ENCODE measurements around the gene DOCK10. TPM values are rescaled to one million over a fixed set of nuclear protein-coding genes. Genes with fewer than 3 reads are reported as not detected.

The DOCK10 gene
- total and polyA plus RNA-seq, 5 donors from 2014 or later, result 28.3 to 222 (median 35.1) TPM

GRCh38 chr2:224780823-224781222 is 261.4 kb downstream of the DOCK10 start:
- H3K36me3 Mint-ChIP-seq, result peaks cover 40% of the 10 kb centered on the region
- H3K27ac Mint-ChIP-seq, result peak overlapping the region in 2 of 3 donors; percentile 33 to 59
- no peaks in the 10 kb centered on the region for H3K9me3 ChIP-seq (ENCODE audit: control insufficient read depth in 2 of 2, low read length in 2 of 2)
- no peaks in the 10 kb centered on the region for H3K4me1 ChIP-seq (ENCODE audit: control insufficient read depth, insufficient read depth, low read length, poor library complexity, severe bottlenecking)
- no peak overlapping the region for H3K4me3 Mint-ChIP-seq
- no peak for ATAC-seq (ENCODE audit: low read depth in 2 of 2)
- DNase-seq, result no peak
- H3K9me3 Mint-ChIP-seq, result no peaks in the 10 kb centered on the region
- H3K36me3 ChIP-seq (ENCODE audit: control insufficient read depth, insufficient read depth, low read length), result peaks cover 46% of the 10 kb centered on the region
- H3K4me1 Mint-ChIP-seq, result peaks cover 0 to 22% (median 5%) of the 10 kb centered on the region in 4 donors
- no peaks in the 10 kb centered on the region for H3K27me3 Mint-ChIP-seq
- no peak overlapping the region for H3K4me3 ChIP-seq (ENCODE audit: low read depth, low read length)
- H3K27ac ChIP-seq (ENCODE audit: insufficient read depth, low read length, poor library complexity, severe bottlenecking), result no peak overlapping the region
- H3K27me3 ChIP-seq (ENCODE audit: control insufficient read depth, insufficient read depth, low read length), result no peaks in the 10 kb centered on the region

DNA sequence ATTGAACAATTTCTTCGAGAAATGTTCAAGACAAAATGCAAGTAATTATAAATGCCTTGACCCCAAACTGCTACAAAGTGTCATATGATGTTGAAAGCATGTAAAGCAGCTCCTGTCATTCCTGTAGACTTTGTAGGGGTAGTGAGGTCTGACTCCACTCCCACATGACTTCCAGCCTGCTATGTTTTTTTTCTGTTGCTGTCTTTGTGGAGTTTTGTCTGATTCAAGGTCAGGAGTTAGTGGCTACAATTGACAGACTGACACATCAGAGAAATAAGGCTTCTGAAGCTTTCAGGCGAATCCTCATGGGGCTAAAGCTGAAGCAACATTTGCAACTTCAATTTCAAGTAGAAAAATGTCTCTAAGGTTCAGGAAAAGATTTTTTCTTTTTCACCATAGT is 262.2 kb downstream of the DOCK10 start:
- Histone ChIP-seq H3K27me3 (ENCODE audit: control insufficient read depth, insufficient read depth, low read length) (no peaks in the 10 kb centered on the region), H3K36me3 (ENCODE audit: control insufficient read depth, insufficient read depth, low read length) (peaks cover 46% of the 10 kb centered on the region), H3K27ac (ENCODE audit: insufficient read depth, low read length, poor library complexity, severe bottlenecking) (no peak overlapping the region), H3K4me1 (ENCODE audit: control insufficient read depth, insufficient read depth, low read length, poor library complexity, severe bottlenecking) (no peaks in the 10 kb centered on the region), H3K9me3 (ENCODE audit: control insufficient read depth in 2 of 2, low read length in 2 of 2) (no peaks in the 10 kb centered on the region), H3K4me3 (ENCODE audit: low read depth, low read length) (no peak overlapping the region)
- Mint-ChIP-seq H3K9me3 (no peaks in the 10 kb centered on the region), H3K4me3 (no peak overlapping the region), H3K4me1 (peaks cover 0 to 22% (median 5%) of the 10 kb centered on the region in 4 donors), H3K27ac (no peak overlapping the region), H3K36me3 (peaks cover 39% of the 10 kb centered on the region), H3K27me3 (no peaks in the 10 kb centered on the region)
- no peak for DNase-seq
- ATAC-seq (ENCODE audit: low read depth in 2 of 2), result no peak

DNA sequence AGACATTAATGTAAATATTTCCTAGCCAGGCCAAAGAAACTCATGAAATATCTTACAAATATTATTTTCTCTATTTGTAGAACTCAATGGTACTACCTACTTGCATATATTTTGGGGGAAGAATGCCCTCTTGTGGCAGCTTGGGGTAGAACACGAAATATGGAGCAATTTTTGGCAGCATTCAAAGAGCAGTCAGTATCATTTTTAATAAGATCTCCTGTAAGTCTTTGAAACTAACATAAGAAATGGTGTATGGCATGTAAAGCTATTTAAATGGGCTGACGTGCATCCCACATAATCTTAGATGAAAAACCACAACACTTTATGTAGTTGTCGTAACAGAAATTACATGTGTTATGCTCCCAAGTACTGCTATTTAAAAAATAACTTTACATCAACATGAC is 263.8 kb downstream of the DOCK10 start:
- no peaks in the 10 kb centered on the region for H3K27me3 ChIP-seq (ENCODE audit: control insufficient read depth, insufficient read depth, low read length)
- peaks cover 41% of the 10 kb centered on the region for H3K36me3 Mint-ChIP-seq
- peaks cover 45% of the 10 kb centered on the region for H3K36me3 ChIP-seq (ENCODE audit: control insufficient read depth, insufficient read depth, low read length)
- H3K4me3 Mint-ChIP-seq, result peak overlapping the region in 1 of 4 donors; percentile 51
- peak overlapping the region in 1 of 3 donors; percentile 58 for H3K27ac Mint-ChIP-seq
- no peaks in the 10 kb centered on the region for H3K27me3 Mint-ChIP-seq
- no peaks in the 10 kb centered on the region for H3K9me3 ChIP-seq (ENCODE audit: control insufficient read depth in 2 of 2, low read length in 2 of 2)
- H3K4me3 ChIP-seq (ENCODE audit: low read depth, low read length), result no peak overlapping the region
- no peaks in the 10 kb centered on the region for H3K9me3 Mint-ChIP-seq
- no peak overlapping the region for H3K27ac ChIP-seq (ENCODE audit: insufficient read depth, low read length, poor library complexity, severe bottlenecking)
- DNase-seq (peak; percentile 41 to 75 (median 61)), ATAC-seq (ENCODE audit: low read depth in 2 of 2) (peak; percentile 48 to 52)
- peaks cover 2 to 22% (median 5%) of the 10 kb centered on the region in 4 donors for H3K4me1 Mint-ChIP-seq
- H3K4me1 ChIP-seq (ENCODE audit: control insufficient read depth, insufficient read depth, low read length, poor library complexity, severe bottlenecking), result no peaks in the 10 kb centered on the region

DNA sequence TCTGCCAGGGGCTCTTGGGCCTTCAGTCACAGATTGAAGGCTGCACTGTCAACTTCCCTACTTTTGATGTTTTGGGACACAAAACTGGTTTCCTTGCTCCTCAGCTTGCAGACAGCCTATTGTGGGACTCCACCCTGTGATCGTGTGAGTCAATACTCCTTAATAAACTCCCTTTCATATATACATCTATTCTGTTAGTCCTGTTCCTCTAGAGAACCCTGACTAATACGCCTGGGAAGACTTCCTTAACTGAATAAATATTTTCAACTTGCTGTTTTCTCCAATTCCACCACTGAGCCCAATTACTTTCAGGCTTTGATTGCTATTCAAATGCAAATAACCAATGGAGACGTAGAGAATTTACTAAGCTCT is 264.7 kb downstream of the DOCK10 start:
- Histone ChIP-seq H3K27ac (ENCODE audit: insufficient read depth, low read length, poor library complexity, severe bottlenecking) (no peak overlapping the region), H3K9me3 (ENCODE audit: control insufficient read depth in 2 of 2, low read length in 2 of 2) (no peaks in the 10 kb centered on the region), H3K4me1 (ENCODE audit: control insufficient read depth, insufficient read depth, low read length, poor library complexity, severe bottlenecking) (no peaks in the 10 kb centered on the region), H3K4me3 (ENCODE audit: low read depth, low read length) (no peak overlapping the region), H3K27me3 (ENCODE audit: control insufficient read depth, insufficient read depth, low read length) (no peaks in the 10 kb centered on the region), H3K36me3 (ENCODE audit: control insufficient read depth, insufficient read depth, low read length) (peaks cover 48% of the 10 kb centered on the region)
- Mint-ChIP-seq H3K4me1 (peaks cover 2 to 18% (median 5%) of the 10 kb centered on the region in 4 donors), H3K4me3 (no peak overlapping the region), H3K27me3 (no peaks in the 10 kb centered on the region), H3K36me3 (peaks cover 41% of the 10 kb centered on the region), H3K9me3 (no peaks in the 10 kb centered on the region), H3K27ac (peak overlapping the region in 1 of 3 donors; percentile 34)
- DNase-seq (no peak), ATAC-seq (ENCODE audit: low read depth in 2 of 2) (no peak)

DNA sequence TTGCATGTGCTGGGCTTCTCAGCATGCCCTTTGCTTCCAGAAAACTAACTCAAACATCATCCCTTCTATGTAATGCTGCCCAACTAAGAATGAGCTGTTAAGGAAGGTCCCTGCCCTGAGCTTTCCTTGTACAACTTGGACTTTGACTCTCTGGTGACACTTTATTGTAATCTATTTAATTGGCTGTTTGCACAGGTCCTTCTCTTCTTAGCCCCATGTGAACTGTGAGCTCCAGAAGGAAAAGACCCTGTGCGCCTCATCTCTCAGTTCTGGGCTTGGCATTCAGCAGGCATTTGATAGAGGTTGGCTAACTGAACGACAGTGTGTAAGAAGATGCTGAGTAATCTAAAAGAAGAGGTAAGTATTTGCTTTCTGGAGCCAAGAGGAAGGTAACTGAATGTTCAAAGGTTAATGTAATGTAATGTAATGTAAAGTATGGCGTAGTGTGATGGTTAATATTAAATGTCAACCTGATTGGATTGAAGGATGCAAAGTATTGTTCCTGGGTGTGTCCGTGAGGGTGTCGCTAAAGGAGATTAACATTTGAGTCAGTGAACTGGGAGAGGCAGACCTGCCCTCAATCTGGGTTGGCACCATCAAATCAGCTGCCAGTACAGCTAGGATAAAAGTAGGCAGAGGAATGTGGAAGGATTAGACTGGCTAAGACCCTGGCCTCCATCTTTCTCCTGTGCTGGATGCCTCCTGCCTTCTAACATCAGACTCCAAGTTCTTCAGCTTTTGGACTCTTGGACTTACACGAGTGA is 265.3 kb downstream of the DOCK10 start:
- Histone ChIP-seq H3K27ac (ENCODE audit: insufficient read depth, low read length, poor library complexity, severe bottlenecking) (no peak overlapping the region), H3K4me3 (ENCODE audit: low read depth, low read length) (no peak overlapping the region), H3K4me1 (ENCODE audit: control insufficient read depth, insufficient read depth, low read length, poor library complexity, severe bottlenecking) (no peaks in the 10 kb centered on the region), H3K27me3 (ENCODE audit: control insufficient read depth, insufficient read depth, low read length) (no peaks in the 10 kb centered on the region), H3K36me3 (ENCODE audit: control insufficient read depth, insufficient read depth, low read length) (peaks cover 51% of the 10 kb centered on the region), H3K9me3 (ENCODE audit: control insufficient read depth in 2 of 2, low read length in 2 of 2) (no peaks in the 10 kb centered on the region)
- Mint-ChIP-seq H3K27ac (no peak overlapping the region), H3K4me1 (peaks cover 0 to 14% (median 4%) of the 10 kb centered on the region in 4 donors), H3K27me3 (no peaks in the 10 kb centered on the region), H3K36me3 (peaks cover 41% of the 10 kb centered on the region), H3K4me3 (no peak overlapping the region), H3K9me3 (no peaks in the 10 kb centered on the region)
- DNase-seq (no peak), ATAC-seq (ENCODE audit: low read depth in 2 of 2) (no peak)

GRCh38 chr2:224775647-224776046 is 266.6 kb downstream of the DOCK10 start:
- H3K4me1 ChIP-seq (ENCODE audit: control insufficient read depth, insufficient read depth, low read length, poor library complexity, severe bottlenecking), result no peaks in the 10 kb centered on the region
- peaks cover 56% of the 10 kb centered on the region for H3K36me3 ChIP-seq (ENCODE audit: control insufficient read depth, insufficient read depth, low read length)
- no peaks in the 10 kb centered on the region for H3K9me3 ChIP-seq (ENCODE audit: control insufficient read depth in 2 of 2, low read length in 2 of 2)
- no peak for DNase-seq
- Mint-ChIP-seq H3K4me3 (no peak overlapping the region), H3K27ac (peak overlapping the region in 1 of 3 donors; percentile 51), H3K9me3 (no peaks in the 10 kb centered on the region), H3K27me3 (no peaks in the 10 kb centered on the region), H3K4me1 (peaks cover 0 to 14% (median 4%) of the 10 kb centered on the region in 4 donors), H3K36me3 (peaks cover 43% of the 10 kb centered on the region)
- H3K4me3 ChIP-seq (ENCODE audit: low read depth, low read length), result no peak overlapping the region
- ATAC-seq (ENCODE audit: low read depth in 2 of 2), result no peak
- no peak overlapping the region for H3K27ac ChIP-seq (ENCODE audit: insufficient read depth, low read length, poor library complexity, severe bottlenecking)
- H3K27me3 ChIP-seq (ENCODE audit: control insufficient read depth, insufficient read depth, low read length), result no peaks in the 10 kb centered on the region

GRCh38 chr2:224774735-224775134 is 267.5 kb downstream of the DOCK10 start:
- peaks cover 52% of the 10 kb centered on the region for H3K36me3 Mint-ChIP-seq
- DNase-seq, result no peak
- Histone ChIP-seq H3K36me3 (ENCODE audit: control insufficient read depth, insufficient read depth, low read length) (peaks cover 65% of the 10 kb centered on the region), H3K27ac (ENCODE audit: insufficient read depth, low read length, poor library complexity, severe bottlenecking) (no peak overlapping the region), H3K9me3 (ENCODE audit: control insufficient read depth in 2 of 2, low read length in 2 of 2) (no peaks in the 10 kb centered on the region), H3K4me3 (ENCODE audit: low read depth, low read length) (no peak overlapping the region), H3K4me1 (ENCODE audit: control insufficient read depth, insufficient read depth, low read length, poor library complexity, severe bottlenecking) (no peaks in the 10 kb centered on the region), H3K27me3 (ENCODE audit: control insufficient read depth, insufficient read depth, low read length) (no peaks in the 10 kb centered on the region)
- H3K9me3 Mint-ChIP-seq, result no peaks in the 10 kb centered on the region
- peak overlapping the region in 1 of 3 donors; percentile 26 for H3K27ac Mint-ChIP-seq
- no peak overlapping the region for H3K4me3 Mint-ChIP-seq
- no peaks in the 10 kb centered on the region for H3K27me3 Mint-ChIP-seq
- no peak for ATAC-seq (ENCODE audit: low read depth in 2 of 2)
- peaks cover 0 to 14% (median 4%) of the 10 kb centered on the region in 4 donors for H3K4me1 Mint-ChIP-seq

DNA sequence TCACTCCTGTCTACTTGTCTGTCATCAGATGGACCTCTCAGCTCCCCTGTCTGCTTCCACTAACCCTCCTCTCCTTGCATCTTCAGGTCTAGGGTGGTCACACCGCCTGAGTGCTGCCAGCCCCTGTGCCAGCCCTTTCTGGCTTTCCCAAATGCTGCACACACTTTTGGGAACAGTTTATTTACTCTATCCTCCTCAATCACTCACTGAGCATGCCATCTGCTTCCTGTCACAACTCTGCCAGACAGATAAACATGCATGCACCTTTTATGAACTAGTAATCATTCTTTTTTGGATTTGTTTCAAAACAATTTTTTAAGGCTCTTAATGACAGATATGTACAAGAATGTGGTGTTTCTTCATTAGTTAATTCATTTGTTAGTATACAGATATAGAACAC is 269.8 kb downstream of the DOCK10 start:
- Histone ChIP-seq H3K9me3 (ENCODE audit: control insufficient read depth in 2 of 2, low read length in 2 of 2) (no peaks in the 10 kb centered on the region), H3K4me1 (ENCODE audit: control insufficient read depth, insufficient read depth, low read length, poor library complexity, severe bottlenecking) (no peaks in the 10 kb centered on the region), H3K36me3 (ENCODE audit: control insufficient read depth, insufficient read depth, low read length) (peaks cover 83% of the 10 kb centered on the region), H3K27ac (ENCODE audit: insufficient read depth, low read length, poor library complexity, severe bottlenecking) (no peak overlapping the region), H3K27me3 (ENCODE audit: control insufficient read depth, insufficient read depth, low read length) (no peaks in the 10 kb centered on the region), H3K4me3 (ENCODE audit: low read depth, low read length) (no peak overlapping the region)
- peaks cover 0 to 4% (median 3%) of the 10 kb centered on the region in 4 donors for H3K4me1 Mint-ChIP-seq
- peaks cover 67% of the 10 kb centered on the region for H3K36me3 Mint-ChIP-seq
- H3K27me3 Mint-ChIP-seq, result no peaks in the 10 kb centered on the region
- H3K27ac Mint-ChIP-seq, result no peak overlapping the region
- DNase-seq (no peak), ATAC-seq (ENCODE audit: low read depth in 2 of 2) (no peak)
- no peak overlapping the region for H3K4me3 Mint-ChIP-seq
- no peaks in the 10 kb centered on the region for H3K9me3 Mint-ChIP-seq
